Measurements from ENCODE around the gene GCNT2.
A peak's percentile ranks its signal among the peaks of the same experiment; 100 is the strongest.
"Not testable (repeated sequence)": the region's sequence is repeated elsewhere in the genome, so short reads cannot be mapped to it uniquely, and the experiment has no call there.

The GCNT2 gene

GRCh38 chr6:10580570-10580969 is 59.4 kb downstream of the GCNT2 start:
- DNase-seq (ENCODE audit: low read depth) = no peak

GRCh38 chr6:10581402-10581801 is 60.3 kb downstream of the GCNT2 start:
- DNase-seq (ENCODE audit: low read depth) = not testable (repeated sequence)

GRCh38 chr6:10582774-10583508 is 61.8 kb downstream of the GCNT2 start:
- no peak for DNase-seq (ENCODE audit: low read depth)

- no peak for DNase-seq (ENCODE audit: low read depth)
Observed at GRCh38 chr6:10583509-10583901, 62.4 kb downstream of the GCNT2 start.

GRCh38 chr6:10584607-10585006 is 63.5 kb downstream of the GCNT2 start:
- DNase-seq (ENCODE audit: low read depth) = no peak

- peak; percentile 22 for DNase-seq (ENCODE audit: low read depth)
Observed at GRCh38 chr6:10585209-10585845, 64.2 kb downstream of the GCNT2 start.

- DNase-seq (ENCODE audit: low read depth) = no peak
Observed at GRCh38 chr6:10586302-10586701, 65.2 kb downstream of the GCNT2 start.

GRCh38 chr6:10587656-10588406 is 66.7 kb downstream of the GCNT2 start:
- no peak for DNase-seq (ENCODE audit: low read depth)

- no peak for DNase-seq (ENCODE audit: low read depth)
Observed at GRCh38 chr6:10588562-10589428, 67.6 kb downstream of the GCNT2 start.

GRCh38 chr6:10589429-10589727 is 68.2 kb downstream of the GCNT2 start:
- no peak for DNase-seq (ENCODE audit: low read depth)

- DNase-seq (ENCODE audit: low read depth) = no peak
Observed at GRCh38 chr6:10589983-10590382, 68.8 kb downstream of the GCNT2 start.

GRCh38 chr6:10591422-10592160 is 70.4 kb downstream of the GCNT2 start:
- no peak for DNase-seq (ENCODE audit: low read depth)

GRCh38 chr6:10595731-10596664 is 74.8 kb downstream of the GCNT2 start:
- DNase-seq (ENCODE audit: low read depth) = peak; percentile 78

GRCh38 chr6:10597499-10598001 is 76.4 kb downstream of the GCNT2 start:
- no peak for DNase-seq (ENCODE audit: low read depth)

GRCh38 chr6:10598084-10598960 is 77.2 kb downstream of the GCNT2 start:
- DNase-seq (ENCODE audit: low read depth) = no peak

GRCh38 chr6:10599046-10599445 is 77.9 kb downstream of the GCNT2 start:
- no peak for DNase-seq (ENCODE audit: low read depth)

- not testable (repeated sequence) for DNase-seq (ENCODE audit: low read depth)
Observed at GRCh38 chr6:10600681-10601080, 79.5 kb downstream of the GCNT2 start.

- no peak for DNase-seq (ENCODE audit: low read depth)
Observed at GRCh38 chr6:10603219-10603618, 82.1 kb downstream of the GCNT2 start.

GRCh38 chr6:10609038-10609437 is 87.9 kb downstream of the GCNT2 start:
- no peak for DNase-seq (ENCODE audit: low read depth)
